ENCODE measurements around the gene CCDC171. TPM values are rescaled to one million over a fixed set of nuclear protein-coding genes. Genes with fewer than 3 reads are reported as not detected.
"Not testable (repeated sequence)": the region's sequence is repeated elsewhere in the genome, so short reads cannot be mapped to it uniquely, and the experiment has no call there.

Gene CCDC171
- total and polyA plus RNA-seq, 5 experiments from 2014 or later, result 0.39 to 3.2 (median 0.80) TPM

- no peak overlapping the region for H3K4me3 Mint-ChIP-seq
- peaks cover 0 to 3% (median 0%) of the 10 kb centered on the region in 5 donors for H3K27me3 Mint-ChIP-seq
- no peaks in the 10 kb centered on the region for H3K4me1 Mint-ChIP-seq
- no peaks in the 10 kb centered on the region for H3K9me3 Mint-ChIP-seq
- H3K27ac Mint-ChIP-seq, result no peak overlapping the region
- H3K36me3 Mint-ChIP-seq, result no peaks in the 10 kb centered on the region
- ATAC-seq (no peak), DNase-seq (no peak)
- POLR2A ChIA-PET, result no interaction called here
These were observed 27.9 kb upstream of the CCDC171 start for GRCh38 chr9:15524845-15525455.

GRCh38 chr9:15525958-15526357 lies 26.9 kb upstream of the CCDC171 start:
- POLR2A ChIA-PET, result no interaction called here
- DNase-seq, result no peak

GRCh38 chr9:15527035-15527434 lies 25.8 kb upstream of the CCDC171 start:
- DNase-seq, H3K36me3 Mint-ChIP-seq: not testable (repeated sequence)

More at GRCh38 chr9:15525958-15526357, 26.9 kb upstream of the CCDC171 start:
- Mint-ChIP-seq H3K27ac (no peak overlapping the region), H3K9me3 (no peaks in the 10 kb centered on the region), H3K36me3 (no peaks in the 10 kb centered on the region), H3K4me1 (no peaks in the 10 kb centered on the region), H3K4me3 (no peak overlapping the region), H3K27me3 (peaks cover 0 to 3% (median 0%) of the 10 kb centered on the region in 5 donors)
- ATAC-seq, result no peak

GRCh38 chr9:15529566-15530324 lies 23.1 kb upstream of the CCDC171 start:
- Mint-ChIP-seq H3K9me3 (no peaks in the 10 kb centered on the region), H3K4me1 (peaks cover 0 to 8% (median 4%) of the 10 kb centered on the region in 4 donors), H3K36me3 (no peaks in the 10 kb centered on the region), H3K4me3 (no peak overlapping the region), H3K27ac (no peak overlapping the region), H3K27me3 (peaks cover 0 to 3% (median 0%) of the 10 kb centered on the region in 5 donors)
- no peak for ATAC-seq
- DNase-seq, result no peak
- POLR2A ChIA-PET, result no interaction called here

More at GRCh38 chr9:15527035-15527434, 25.8 kb upstream of the CCDC171 start:
- H3K4me3 Mint-ChIP-seq, POLR2A ChIA-PET, H3K27me3 Mint-ChIP-seq, ATAC-seq, H3K27ac Mint-ChIP-seq, H3K4me1 Mint-ChIP-seq, H3K9me3 Mint-ChIP-seq: not testable (repeated sequence)

GRCh38 chr9:15531380-15531779 lies 21.5 kb upstream of the CCDC171 start:
- no peak overlapping the region for H3K27ac Mint-ChIP-seq
- no peak for ATAC-seq

GRCh38 chr9:15541872-15542271 lies 11.0 kb upstream of the CCDC171 start:
- DNase-seq (no peak), ATAC-seq (no peak)
- Mint-ChIP-seq H3K9me3 (no peaks in the 10 kb centered on the region), H3K27me3 (peaks cover 0 to 9% (median 6%) of the 10 kb centered on the region in 5 donors), H3K4me3 (no peak overlapping the region), H3K27ac (no peak overlapping the region), H3K4me1 (no peaks in the 10 kb centered on the region), H3K36me3 (no peaks in the 10 kb centered on the region)
- POLR2A ChIA-PET, result no interaction called here

More at GRCh38 chr9:15531380-15531779, 21.5 kb upstream of the CCDC171 start:
- Mint-ChIP-seq H3K4me3 (no peak overlapping the region), H3K36me3 (no peaks in the 10 kb centered on the region), H3K4me1 (peaks cover 0 to 8% (median 4%) of the 10 kb centered on the region in 4 donors), H3K9me3 (no peaks in the 10 kb centered on the region), H3K27me3 (no peaks in the 10 kb centered on the region)
- no peak for DNase-seq
- POLR2A ChIA-PET, result no interaction called here

- POLR2A ChIA-PET, result interaction anchor here (0.9 kb wide), 1 partner anchor 189 kb away, joined by 3 read pairs; no protein-coding TSS in a partner anchor
- Mint-ChIP-seq H3K4me3 (no peak overlapping the region), H3K36me3 (no peaks in the 10 kb centered on the region), H3K4me1 (no peaks in the 10 kb centered on the region), H3K9me3 (no peaks in the 10 kb centered on the region), H3K27me3 (peaks cover 0 to 9% (median 6%) of the 10 kb centered on the region in 5 donors), H3K27ac (no peak overlapping the region)
- ATAC-seq (no peak), DNase-seq (no peak)
These were observed 10.2 kb upstream of the CCDC171 start for GRCh38 chr9:15542624-15543023.

- Mint-ChIP-seq H3K36me3 (no peaks in the 10 kb centered on the region), H3K9me3 (no peaks in the 10 kb centered on the region), H3K27ac (no peak overlapping the region), H3K27me3 (peaks cover 0 to 9% (median 6%) of the 10 kb centered on the region in 5 donors), H3K4me1 (no peaks in the 10 kb centered on the region), H3K4me3 (no peak overlapping the region)
- POLR2A ChIA-PET, result interaction anchor here (0.9 kb wide), 1 partner anchor 190 kb away, joined by 3 read pairs; no protein-coding TSS in a partner anchor
- DNase-seq (no peak), ATAC-seq (no peak)
These were observed 9.6 kb upstream of the CCDC171 start for GRCh38 chr9:15543047-15543813.

- H3K27ac Mint-ChIP-seq, result no peak overlapping the region
- no peaks in the 10 kb centered on the region for H3K9me3 Mint-ChIP-seq
- H3K27me3 Mint-ChIP-seq, result peaks cover 0 to 4% (median 3%) of the 10 kb centered on the region in 5 donors
- peaks cover 0 to 3% (median 0%) of the 10 kb centered on the region in 3 donors for H3K36me3 Mint-ChIP-seq
- POLR2A ChIA-PET, result interaction anchor here (4.9 kb wide), 1 partner anchor 38 kb away, joined by 76 read pairs; the partner anchor contains the start of gene PSIP1
- DNase-seq (no peak), ATAC-seq (no peak)
- peaks cover 7 to 22% (median 15%) of the 10 kb centered on the region in 4 donors for H3K4me1 Mint-ChIP-seq
- H3K4me3 Mint-ChIP-seq, result no peak overlapping the region
These were observed 3.2 kb upstream of the CCDC171 start for GRCh38 chr9:15549611-15550010.

- POLR2A ChIA-PET, result interaction anchor here (0.6 to 4.9 kb wide), 5 partner anchors 14 to 196 kb away, joined by 3 to 76 read pairs (median 4); partner anchors contain the start of genes PSIP1 and SNAPC3
- ATAC-seq (peak; percentile 10 to 11), DNase-seq (no peak)
- no peaks in the 10 kb centered on the region for H3K27me3 Mint-ChIP-seq
- no peaks in the 10 kb centered on the region for H3K9me3 Mint-ChIP-seq
- peaks cover 7 to 22% (median 16%) of the 10 kb centered on the region in 4 donors for H3K4me1 Mint-ChIP-seq
- peak overlapping the region; percentile 88 to 97 (median 94) for H3K4me3 Mint-ChIP-seq
- peaks cover 0 to 3% (median 0%) of the 10 kb centered on the region in 3 donors for H3K36me3 Mint-ChIP-seq
- H3K27ac Mint-ChIP-seq, result peak overlapping the region in 9 of 10 donors; percentile 82 to 95 (median 93)
These were observed 670 bp downstream of the CCDC171 start for GRCh38 chr9:15553528-15553898.

GRCh38 chr9:15570769-15571168 lies 17.9 kb downstream of the CCDC171 start:
- Mint-ChIP-seq H3K4me3 (no peak overlapping the region), H3K9me3 (no peaks in the 10 kb centered on the region), H3K4me1 (no peaks in the 10 kb centered on the region), H3K27me3 (peaks cover 0 to 3% (median 0%) of the 10 kb centered on the region in 5 donors), H3K36me3 (peaks cover 0 to 7% (median 4%) of the 10 kb centered on the region in 3 donors), H3K27ac (no peak overlapping the region)
- ATAC-seq, result no peak
- POLR2A ChIA-PET, result no interaction called here
- no peak for DNase-seq

- H3K27ac Mint-ChIP-seq, result no peak overlapping the region
- no peaks in the 10 kb centered on the region for H3K9me3 Mint-ChIP-seq
- POLR2A ChIA-PET, result no interaction called here
- DNase-seq (no peak), ATAC-seq (no peak)
- peaks cover 0 to 3% (median 0%) of the 10 kb centered on the region in 5 donors for H3K27me3 Mint-ChIP-seq
- no peak overlapping the region for H3K4me3 Mint-ChIP-seq
- H3K36me3 Mint-ChIP-seq, result peaks cover 0 to 7% (median 4%) of the 10 kb centered on the region in 3 donors
- no peaks in the 10 kb centered on the region for H3K4me1 Mint-ChIP-seq
These were observed 19.4 kb downstream of the CCDC171 start for GRCh38 chr9:15572200-15572770.

Data from naive thymus-derived CD8-positive, alpha-beta T cell (primary cell).